ENCODE measurements around the gene URB1. TPM values are rescaled to one million over a fixed set of nuclear protein-coding genes. Genes with fewer than 3 reads are reported as not detected.

The URB1 gene
- total and polyA plus RNA-seq, 2 donors (not counting 3 experiments of a cell fraction or from before 2014, with no cell fraction given): 8.0 to 27.3 TPM

GRCh38 chr21:32348604-32349332 is 44.0 kb downstream of the URB1 start:
- no peaks in the 10 kb centered on the region for H3K79me2 ChIP-seq (ENCODE audit: control insufficient read depth, insufficient read depth, low read length)
- no peak for FAIRE-seq
- H3K9me3 ChIP-seq (replicated peaks; ENCODE audit: control insufficient read depth, insufficient read depth, low read length): peaks cover 5% of the 10 kb centered on the region
- intact Hi-C loops (cut with micrococcal nuclease): no loop called here
- TF ChIP-seq MYC (IDR thresholded peaks at IDR 0.05; ENCODE audit: low read depth, low read length): no peak
- no peak for TF ChIP-seq FOS (IDR thresholded peaks at IDR 0.05; ENCODE audit: borderline replicate concordance, insufficient read depth, low read length)
- TF ChIP-seq MAX (IDR thresholded peaks at IDR 0.05; ENCODE audit: insufficient read depth, insufficient read length): no peak
- no peak for TF ChIP-seq GATA2 (IDR thresholded peaks at IDR 0.05; ENCODE audit: insufficient read depth, insufficient read length, low read depth, low read length)
- TF ChIP-seq CTCF (IDR thresholded peaks at IDR 0.05; ENCODE audit: extremely low read depth in 1 of 2, insufficient read depth in 1 of 2, low read depth in 1 of 2, low read length in 2 of 2): no peak
- no peak for TF ChIP-seq POLR2AphosphoS5 (IDR thresholded peaks at IDR 0.05; ENCODE audit: insufficient read depth, low read depth, low read length)
- TF ChIP-seq JUN (IDR thresholded peaks at IDR 0.05; ENCODE audit: borderline replicate concordance, insufficient read depth, insufficient read length, low read depth): no peak
- no peak for TF ChIP-seq POLR2A (IDR thresholded peaks at IDR 0.05; ENCODE audit: low read depth, low read length)
- H3K27ac ChIP-seq (ENCODE audit: insufficient read depth, low read depth, low read length): no peak overlapping the region
- BruUV-seq (replicated peaks): no TSS peak
- DNase-seq (ENCODE audit: low read depth, low spot score): no peak
- no peak overlapping the region for H3K4me2 ChIP-seq (ENCODE audit: insufficient read depth, low read length)
- H3K4me1 ChIP-seq (ENCODE audit: control insufficient read depth, extremely low read depth, insufficient read depth, low read length): no peaks in the 10 kb centered on the region
- H3K9ac ChIP-seq (replicated peaks; ENCODE audit: extremely low read depth, insufficient read depth, low read length): no peak overlapping the region
- dilution Hi-C loops (cut with MboI; ENCODE audit: extremely low pct_ligation_motif_present, low sequenced_read_pairs): no loop called here
- ChIA-PET POLR2A (no interaction called here), CTCF (interaction anchor here (1.4 kb wide), 1 partner anchor 252 kb away, joined by 6 read pairs; no protein-coding TSS in a partner anchor)
- no peak overlapping the region for H3K4me3 ChIP-seq (replicated peaks in 1 of 3; ENCODE audit: insufficient read depth in 1 of 3, low read depth in 1 of 3, low read length in 3 of 3)
- H3K27me3 ChIP-seq (ENCODE audit: control insufficient read depth in 2 of 2, insufficient read depth in 2 of 2, low read length in 2 of 2): no peaks in the 10 kb centered on the region
- peaks cover 24 to 72% of the 10 kb centered on the region in 2 experiments for H3K36me3 ChIP-seq (ENCODE audit: control insufficient read depth in 2 of 2, extremely low read depth in 1 of 2, insufficient read depth in 2 of 2, low read length in 2 of 2)
- H3K9me1 ChIP-seq (replicated peaks; ENCODE audit: control insufficient read depth, extremely low read depth, insufficient read depth, low read length): no peaks in the 10 kb centered on the region
- H4K20me1 ChIP-seq (replicated peaks; ENCODE audit: control insufficient read depth, extremely low read depth, insufficient read depth, low read length): no peaks in the 10 kb centered on the region
- no peak overlapping the region for H2AFZ ChIP-seq (ENCODE audit: low read depth, low read length)

All from endothelial cell of umbilical vein (primary cell).